Gastroesophageal sphincter (tissue), 4 donors: ENCODE results near the gene CAMK1D. TPM values are rescaled to one million over a fixed set of nuclear protein-coding genes. Genes with fewer than 3 reads are reported as not detected.
A peak's percentile ranks its signal among the peaks of the same experiment; 100 is the strongest.

Experiments
- ATAC-seq: fragments of 150-250 bp; one replicate; pipeline ENCODE4 v1.9.1; 2016; ENCODE audit warnings: mild to moderate bottlenecking, moderate library complexity
- H3K27ac ChIP-seq, 4 donors: fragments of 200-600 bp; sonication (generic) in 3 of 4; 1 replicate in 3 of 4; 2 replicates in 1 of 4; pipeline ENCODE4 v1.5.1; 2016 to 2019
- H3K27me3 ChIP-seq: fragments of 200-600 bp; sonication (generic); one replicate; pipeline ENCODE4 v1.5.1; 2019
- H3K36me3 ChIP-seq, 2 donors: fragments of 200-600 bp; sonication (generic); one replicate each; pipeline ENCODE4 v1.5.1; 2019; ENCODE audit warnings: control low read depth in 1 of 2
- H3K4me1 ChIP-seq, 3 donors: fragments of 200-600 bp; sonication (generic); 1 replicate in 2 of 3; 2 replicates in 1 of 3; pipeline ENCODE4 v1.5.1; 2016 to 2019; ENCODE audit warnings: control low read depth in 2 of 3
- H3K4me3 ChIP-seq, 2 donors: fragments of 200-600 bp; sonication (generic); one replicate each; pipeline ENCODE4 v1.5.1; 2019; ENCODE audit warnings: mild to moderate bottlenecking in 1 of 2, moderate library complexity in 1 of 2
- H3K9me3 ChIP-seq, 3 donors: fragments of 200-600 bp; sonication (generic); one replicate each; pipeline ENCODE4 v1.5.1; 2017 to 2019; ENCODE audit warnings: control low read depth in 2 of 3
- EP300 ChIP-seq: sonication (generic); formaldehyde crosslinking; IDR thresholded peaks from one replicate; pipeline ENCODE4 v1.6.1; 2017; ENCODE audit warnings: antibody characterized with exemption, mild to moderate bottlenecking
- POLR2A ChIP-seq, 2 donors: fragments of 450-650 bp; IDR thresholded peaks; one replicate each; pipeline ENCODE4 v1.6.1; 2017; ENCODE audit warnings: antibody characterized with exemption in 2 of 2, mild to moderate bottlenecking in 2 of 2, moderate library complexity in 1 of 2
- POLR2AphosphoS5 ChIP-seq: sonication (generic); formaldehyde crosslinking; IDR thresholded peaks from one replicate; pipeline ENCODE4 v1.6.1; 2017; ENCODE audit warnings: antibody characterized with exemption
- WGBS, 2 donors: methylation state at CpG; one replicate each; pipeline ENCODE4 v1.1.5; 2018; ENCODE audit warnings: low coverage in 1 of 2; 5-methylcytosine and 5-hydroxymethylcytosine counted together
- total RNA-seq, 4 donors: library from RNA; depleted of rRNA; stranded (reverse); fragments of >200 nt; gene quantifications; one replicate each; pipeline ENCODE4 v1.1.0, GENCODE V29; 2016
- TF ChIP-seq, protein P1 (sequence below), 4 experiments: fragments of 200-600 bp in 2 of 4; fragments of 450-650 bp in 2 of 4; sonication (generic) in 1 of 4; IDR thresholded peaks; one replicate each; pipeline ENCODE4 v1.5.1; 2017 to 2019; ENCODE audit warnings: antibody characterized with exemption in 4 of 4, mild to moderate bottlenecking in 2 of 4, moderate library complexity in 2 of 4

Gene CAMK1D
- total RNA-seq, 4 donors from 2014 or later: 11.6 to 18.3 (median 15.3) TPM

DNA sequence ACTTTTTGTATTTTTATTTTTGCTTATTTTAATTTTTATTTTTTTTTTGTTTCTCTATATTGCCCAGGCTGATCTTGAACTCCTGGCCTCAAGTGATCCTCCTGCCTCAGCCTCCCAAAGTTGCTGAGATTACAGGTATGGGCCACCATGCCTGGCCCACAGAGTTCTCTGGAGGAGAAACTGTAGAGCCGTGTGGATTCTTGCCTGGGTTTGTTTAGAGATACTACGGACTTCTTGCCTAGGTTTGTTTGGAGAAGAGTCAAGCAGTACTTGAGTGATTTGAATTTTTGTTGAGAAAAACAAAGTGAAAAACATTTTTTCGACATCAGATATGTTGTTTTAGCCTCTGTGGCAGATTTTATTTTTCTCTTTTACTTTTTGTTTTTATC, 99.0 kb downstream of the CAMK1D start:
- Histone ChIP-seq H3K36me3 (no peaks in the 10 kb centered on the region), H3K9me3 (no peaks in the 10 kb centered on the region), H3K27ac (peak overlapping the region in 1 of 4 donors; percentile 24), H3K4me3 (no peak overlapping the region), H3K4me1 (peaks cover 0 to 27% (median 7%) of the 10 kb centered on the region in 3 donors), H3K27me3 (no peaks in the 10 kb centered on the region)
- TF ChIP-seq POLR2A (IDR thresholded peaks at IDR 0.05) (no peak), EP300 (no peak), POLR2AphosphoS5 (no peak)
- TF ChIP-seq, protein P1, sequence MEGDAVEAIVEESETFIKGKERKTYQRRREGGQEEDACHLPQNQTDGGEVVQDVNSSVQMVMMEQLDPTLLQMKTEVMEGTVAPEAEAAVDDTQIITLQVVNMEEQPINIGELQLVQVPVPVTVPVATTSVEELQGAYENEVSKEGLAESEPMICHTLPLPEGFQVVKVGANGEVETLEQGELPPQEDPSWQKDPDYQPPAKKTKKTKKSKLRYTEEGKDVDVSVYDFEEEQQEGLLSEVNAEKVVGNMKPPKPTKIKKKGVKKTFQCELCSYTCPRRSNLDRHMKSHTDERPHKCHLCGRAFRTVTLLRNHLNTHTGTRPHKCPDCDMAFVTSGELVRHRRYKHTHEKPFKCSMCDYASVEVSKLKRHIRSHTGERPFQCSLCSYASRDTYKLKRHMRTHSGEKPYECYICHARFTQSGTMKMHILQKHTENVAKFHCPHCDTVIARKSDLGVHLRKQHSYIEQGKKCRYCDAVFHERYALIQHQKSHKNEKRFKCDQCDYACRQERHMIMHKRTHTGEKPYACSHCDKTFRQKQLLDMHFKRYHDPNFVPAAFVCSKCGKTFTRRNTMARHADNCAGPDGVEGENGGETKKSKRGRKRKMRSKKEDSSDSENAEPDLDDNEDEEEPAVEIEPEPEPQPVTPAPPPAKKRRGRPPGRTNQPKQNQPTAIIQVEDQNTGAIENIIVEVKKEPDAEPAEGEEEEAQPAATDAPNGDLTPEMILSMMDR (IDR thresholded peaks at IDR 0.05): no peak
- no peak for ATAC-seq
- 50 to 58% methylated on average over 1 to 3 of the region's 3 CpGs for WGBS, 2 donors

DNA sequence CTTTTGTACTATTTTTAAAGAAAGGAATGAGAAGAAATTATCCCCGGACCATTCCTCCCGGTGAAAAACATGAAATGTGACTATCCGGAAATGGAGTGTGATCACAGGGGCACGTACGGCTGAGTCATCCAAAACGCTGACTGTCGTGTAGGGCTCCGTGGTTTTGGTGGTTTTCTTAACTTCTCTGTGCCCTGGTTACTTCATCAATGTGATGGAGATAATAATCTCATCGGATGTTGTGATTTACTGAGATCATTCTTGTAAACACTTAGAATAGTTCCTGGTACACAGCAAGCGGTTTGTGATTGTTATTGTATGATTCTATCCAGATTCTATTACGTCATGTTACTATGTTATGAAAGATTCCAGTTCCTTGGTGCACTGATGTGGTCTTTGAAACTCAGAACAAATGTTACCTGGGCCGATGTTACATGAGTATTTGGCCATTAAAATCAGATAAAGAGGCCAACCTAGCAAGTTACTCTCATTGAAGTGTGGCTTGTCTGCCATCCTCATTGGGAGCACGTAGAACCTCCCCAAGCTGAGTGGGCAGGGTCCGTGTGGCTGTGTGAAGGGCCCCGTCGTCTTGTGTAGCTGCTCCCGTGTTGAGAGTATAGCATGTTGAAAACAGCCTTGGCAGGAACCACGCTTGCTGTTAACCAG, 99.5 kb downstream of the CAMK1D start:
- no peaks in the 10 kb centered on the region for H3K36me3 ChIP-seq
- WGBS, 2 donors: 71 to 79% methylated on average over 12 to 13 of the region's 18 CpGs
- ATAC-seq: peak; percentile 55
- TF ChIP-seq, protein P1 (IDR thresholded peaks at IDR 0.05): no peak
- TF ChIP-seq POLR2AphosphoS5: peak; percentile 34
- H3K27me3 ChIP-seq: no peaks in the 10 kb centered on the region
- H3K4me1 ChIP-seq: peaks cover 0 to 27% (median 7%) of the 10 kb centered on the region in 3 donors
- no peak overlapping the region for H3K4me3 ChIP-seq
- peak overlapping the region in 1 of 4 donors; percentile 24 for H3K27ac ChIP-seq
- no peaks in the 10 kb centered on the region for H3K9me3 ChIP-seq

- no peaks in the 10 kb centered on the region for H3K36me3 ChIP-seq
- no peaks in the 10 kb centered on the region for H3K27me3 ChIP-seq
- H3K4me3 ChIP-seq: no peak overlapping the region
- H3K4me1 ChIP-seq: peaks cover 0 to 14% (median 0%) of the 10 kb centered on the region in 3 donors
- WGBS, 2 donors: 77 to 86% methylated on average over 5 of the region's 5 CpGs
- no peaks in the 10 kb centered on the region for H3K9me3 ChIP-seq
- TF ChIP-seq, protein P1 (IDR thresholded peaks at IDR 0.05): no peak
- TF ChIP-seq POLR2A (IDR thresholded peaks at IDR 0.05): no peak
- TF ChIP-seq EP300: no peak
- TF ChIP-seq POLR2AphosphoS5: no peak
- ATAC-seq: no peak
- H3K27ac ChIP-seq: no peak overlapping the region
Observed at GRCh38 chr10:12455318-12455717, 106.0 kb downstream of the CAMK1D start.

GRCh38 chr10:12455766-12456165, 106.4 kb downstream of the CAMK1D start:
- TF ChIP-seq, protein P1 (IDR thresholded peaks at IDR 0.05): no peak
- TF ChIP-seq EP300: no peak
- no peak for TF ChIP-seq POLR2A (IDR thresholded peaks at IDR 0.05)
- TF ChIP-seq POLR2AphosphoS5: no peak
- peaks cover 0 to 14% (median 0%) of the 10 kb centered on the region in 3 donors for H3K4me1 ChIP-seq
- no peak overlapping the region for H3K4me3 ChIP-seq
- no peaks in the 10 kb centered on the region for H3K27me3 ChIP-seq
- H3K9me3 ChIP-seq: no peaks in the 10 kb centered on the region
- no peak overlapping the region for H3K27ac ChIP-seq
- no peaks in the 10 kb centered on the region for H3K36me3 ChIP-seq
- 53 to 55% methylated on average over 4 of the region's 4 CpGs for WGBS, 2 donors
- no peak for ATAC-seq

- Histone ChIP-seq H3K4me1 (peaks cover 0 to 14% (median 0%) of the 10 kb centered on the region in 3 donors), H3K27me3 (no peaks in the 10 kb centered on the region), H3K36me3 (no peaks in the 10 kb centered on the region), H3K4me3 (no peak overlapping the region), H3K27ac (no peak overlapping the region), H3K9me3 (no peaks in the 10 kb centered on the region)
- 83 to 85% methylated on average over 4 of the region's 4 CpGs for WGBS, 2 donors
- no peak for ATAC-seq
- TF ChIP-seq EP300 (no peak), POLR2AphosphoS5 (no peak), POLR2A (IDR thresholded peaks at IDR 0.05) (no peak)
- TF ChIP-seq, protein P1 (IDR thresholded peaks at IDR 0.05): no peak
Observed at GRCh38 chr10:12459340-12459739, 110.0 kb downstream of the CAMK1D start.
